ENCODE data around the gene C6orf120. TPM values are rescaled to one million over a fixed set of nuclear protein-coding genes. Genes with fewer than 3 reads are reported as not detected.

The C6orf120 gene
- total and polyA plus RNA-seq, 11 donors, result 3.4 to 22.9 (median 18.8) TPM

- Histone ChIP-seq H3K9me3 (no peaks in the 10 kb centered on the region), H3K4me3 (no peak overlapping the region), H3K27ac (no peak overlapping the region), H3K27me3 (no peaks in the 10 kb centered on the region), H3K36me3 (peaks cover 0 to 54% (median 17%) of the 10 kb centered on the region in 9 donors), H3K4me1 (peaks cover 0 to 6% (median 0%) of the 10 kb centered on the region in 12 donors)
- no peak for TF ChIP-seq POLR2A (IDR thresholded peaks at IDR 0.05)
- TF ChIP-seq CTCF (IDR thresholded peaks at IDR 0.05), result no peak
- no peak for ATAC-seq
- no peak for DNase-seq
- intact Hi-C loops (cut with DNase I), result no loop called here
- WGBS, 4 donors, result 93 to 97% (median 96%) methylated on average over 26 of the region's 26 CpGs
These were observed 41.9 kb upstream of the C6orf120 start for GRCh38 chr6:169659820-169660610.

GRCh38 chr6:169660751-169661390 is 41.1 kb upstream of the C6orf120 start:
- DNase-seq, result no peak
- no peak for TF ChIP-seq CTCF (IDR thresholded peaks at IDR 0.05)
- TF ChIP-seq POLR2A (IDR thresholded peaks at IDR 0.05), result no peak
- H3K36me3 ChIP-seq, result peaks cover 0 to 62% (median 22%) of the 10 kb centered on the region in 9 donors
- no peaks in the 10 kb centered on the region for H3K27me3 ChIP-seq
- ATAC-seq, result peak in 1 of 4 donors; percentile 20
- H3K4me1 ChIP-seq, result no peaks in the 10 kb centered on the region
- no peaks in the 10 kb centered on the region for H3K9me3 ChIP-seq
- 92 to 97% (median 95%) methylated on average over 21 to 26 of the region's 26 CpGs for WGBS, 4 donors
- no peak overlapping the region for H3K27ac ChIP-seq
- no peak overlapping the region for H3K4me3 ChIP-seq
- intact Hi-C loops (cut with DNase I), result no loop called here

GRCh38 chr6:169661391-169661756 is 40.6 kb upstream of the C6orf120 start:
- no peaks in the 10 kb centered on the region for H3K9me3 ChIP-seq
- no peaks in the 10 kb centered on the region for H3K27me3 ChIP-seq
- no peak for ATAC-seq
- H3K4me1 ChIP-seq, result no peaks in the 10 kb centered on the region
- intact Hi-C loops (cut with DNase I), result no loop called here
- no peak overlapping the region for H3K27ac ChIP-seq
- DNase-seq, result no peak
- TF ChIP-seq POLR2A (IDR thresholded peaks at IDR 0.05) (no peak), CTCF (IDR thresholded peaks at IDR 0.05) (no peak)
- peaks cover 0 to 67% (median 23%) of the 10 kb centered on the region in 9 donors for H3K36me3 ChIP-seq
- 94 to 96% (median 95%) methylated on average over 3 to 7 of the region's 7 CpGs for WGBS, 4 donors
- no peak overlapping the region for H3K4me3 ChIP-seq

- Histone ChIP-seq H3K9me3 (no peaks in the 10 kb centered on the region), H3K27ac (no peak overlapping the region), H3K27me3 (no peaks in the 10 kb centered on the region), H3K36me3 (peaks cover 0 to 70% (median 33%) of the 10 kb centered on the region in 9 donors), H3K4me1 (no peaks in the 10 kb centered on the region), H3K4me3 (no peak overlapping the region)
- intact Hi-C loops (cut with DNase I), result no loop called here
- ATAC-seq (no peak), DNase-seq (no peak)
- TF ChIP-seq CTCF (IDR thresholded peaks at IDR 0.05) (no peak), POLR2A (IDR thresholded peaks at IDR 0.05) (no peak)
- whole genome bisulfite sequencing, 4 donors, result 84 to 98% (median 93%) methylated on average over 8 of the region's 8 CpGs
These were observed 38.5 kb upstream of the C6orf120 start for GRCh38 chr6:169663468-169663867.
